A549 treated with GW870086 at 1 μM for 4 hours (cell line): ENCODE data around the gene LHFPL4. TPM values are rescaled to one million over a fixed set of nuclear protein-coding genes. Genes with fewer than 3 reads are reported as not detected.

Experiments
- total RNA-seq: library from RNA; stranded (reverse); fragments of 200-300 nt; extraction: Qiagen RNA extraction; gene quantifications from 5 replicates; pipeline ENCODE4 v1.2.3, GENCODE V29; 2022; ENCODE audit warnings: low read depth

The LHFPL4 gene
- total RNA-seq, result 0.06 to 0.30 TPM (median 0.08 TPM) in 5 replicates

DNA sequence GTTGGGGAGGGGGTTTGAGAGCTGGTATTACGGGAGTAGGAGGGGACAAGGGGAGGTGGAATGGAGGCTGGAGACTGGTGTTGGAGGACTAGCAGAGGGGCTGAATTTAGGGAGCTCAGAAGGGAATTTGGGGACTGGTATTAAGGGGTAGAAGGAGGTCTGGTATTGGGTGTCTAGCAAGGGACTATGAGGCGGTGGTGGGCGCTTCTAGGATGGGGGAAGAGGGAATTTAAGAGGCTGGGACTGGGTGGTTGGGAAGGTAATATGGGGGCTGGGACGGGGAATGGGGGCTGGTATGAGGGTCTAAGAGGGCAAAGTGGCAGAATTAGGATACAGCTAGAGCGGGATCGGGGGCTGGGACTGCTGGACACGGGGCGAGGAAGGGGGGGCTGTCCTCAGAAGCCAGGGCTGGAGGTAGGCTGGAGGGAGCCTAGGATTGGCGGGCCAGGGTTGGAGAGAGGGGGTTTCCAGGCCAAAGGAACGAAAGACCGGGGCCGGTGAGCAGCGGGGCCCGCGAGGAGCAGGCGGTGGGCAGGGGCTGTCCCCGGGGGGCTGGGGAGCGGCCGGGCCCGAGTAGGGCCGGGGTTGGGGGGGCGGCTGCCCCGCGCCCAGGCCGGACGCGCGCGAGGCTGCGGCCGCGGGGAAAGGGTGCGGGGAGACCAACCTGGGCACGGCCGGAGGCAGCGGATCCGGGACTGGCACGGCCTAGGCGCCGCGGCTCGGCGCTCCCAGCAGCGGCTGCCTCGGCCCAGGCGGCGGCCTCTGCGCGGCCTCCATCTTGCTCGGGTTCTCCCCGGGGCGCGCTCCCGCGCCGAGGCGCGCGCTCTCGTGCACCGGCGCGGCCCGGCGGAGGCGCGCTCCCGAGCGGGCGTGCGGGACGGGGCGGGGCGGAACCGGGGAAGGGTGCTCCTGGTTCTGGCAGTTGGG is at the start of gene LHFPL4:
Gene LHFPL4, minus strand, starts transcription at position 802 of the 927 bp plus-strand sequence. CDS start 1,143 bp downstream, outside the sequence.

Other genes with a start within 250 kb of the LHFPL4 start
- gene THUMPD3, start 190.8 kb downstream of the LHFPL4 start, total RNA-seq, result 46.7 to 57.8 TPM (median 53.6 TPM) in 5 replicates
- gene SETD5, start 156.2 kb downstream of the LHFPL4 start, total RNA-seq, result 29.6 to 52.7 TPM (median 49.1 TPM) in 5 replicates
- gene MTMR14, start 95.7 kb upstream of the LHFPL4 start, total RNA-seq, result 26.9 to 30.6 TPM (median 29.4 TPM) in 5 replicates
- 0.08 to 0.37 TPM (median 0.15 TPM) in 5 replicates for gene CPNE9, start 150.0 kb upstream of the LHFPL4 start, total RNA-seq
- 15.1 to 21.6 TPM (median 18.4 TPM) in 5 replicates for gene BRPF1, start 177.9 kb upstream of the LHFPL4 start, total RNA-seq
- gene OGG1, start 196.1 kb upstream of the LHFPL4 start, total RNA-seq, result 11.4 to 18.9 TPM (median 16.5 TPM) in 5 replicates
- gene CAMK1, start 216.1 kb upstream of the LHFPL4 start, total RNA-seq, result 15.3 to 18.5 TPM (median 16.8 TPM) in 5 replicates
- gene TADA3, start 238.7 kb upstream of the LHFPL4 start, total RNA-seq, result 51.8 to 60.8 TPM (median 59.9 TPM) in 5 replicates
- 151 to 231 TPM (median 160 TPM) in 5 replicates for gene ARPC4, start 239.3 kb upstream of the LHFPL4 start, total RNA-seq